Measurements from ENCODE around the gene KIF7.
"Not testable (repeated sequence)": the region's sequence is repeated elsewhere in the genome, so short reads cannot be mapped to it uniquely, and the experiment has no call there.

The KIF7 gene

DNA sequence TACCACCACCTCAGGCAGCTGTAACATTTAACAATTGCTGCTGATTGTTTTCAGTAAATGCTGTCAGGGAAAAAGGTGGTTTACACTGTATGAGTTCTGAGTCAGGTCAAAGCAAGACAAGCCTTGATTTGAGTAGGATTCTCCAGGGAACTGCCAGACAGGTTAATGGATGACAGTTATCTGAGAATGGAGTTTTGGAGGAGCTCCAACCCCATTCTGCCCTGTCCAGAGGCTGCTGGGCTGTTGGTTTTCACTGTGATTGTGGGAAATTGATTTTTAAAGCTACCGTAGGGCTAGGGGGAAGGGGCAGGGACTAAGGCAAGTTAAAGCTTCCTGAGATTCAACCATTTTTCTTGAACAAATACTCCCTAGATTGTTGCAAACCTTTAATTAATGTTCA lies 40.1 kb downstream of the KIF7 start:
- no peak for DNase-seq

DNA sequence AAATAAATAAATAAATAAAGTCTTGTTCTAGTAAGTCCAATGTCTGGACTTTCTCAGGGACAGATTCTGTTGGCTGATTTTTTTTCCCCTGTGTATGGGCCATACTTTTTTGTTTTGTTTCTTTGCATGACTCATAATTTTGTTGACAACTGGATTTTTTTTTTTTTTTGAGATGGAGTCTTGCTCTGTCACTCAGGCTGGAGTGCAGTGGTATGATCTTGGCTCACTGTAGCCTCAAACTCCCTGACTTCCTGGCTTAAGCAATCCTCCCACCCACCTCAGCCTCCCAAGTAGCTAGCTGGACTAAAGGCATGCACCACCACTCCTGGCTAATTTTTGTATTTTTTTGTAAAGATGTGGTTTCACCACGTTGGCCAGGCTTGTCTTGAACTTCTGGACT lies 41.1 kb downstream of the KIF7 start:
- DNase-seq, result no peak

DNA sequence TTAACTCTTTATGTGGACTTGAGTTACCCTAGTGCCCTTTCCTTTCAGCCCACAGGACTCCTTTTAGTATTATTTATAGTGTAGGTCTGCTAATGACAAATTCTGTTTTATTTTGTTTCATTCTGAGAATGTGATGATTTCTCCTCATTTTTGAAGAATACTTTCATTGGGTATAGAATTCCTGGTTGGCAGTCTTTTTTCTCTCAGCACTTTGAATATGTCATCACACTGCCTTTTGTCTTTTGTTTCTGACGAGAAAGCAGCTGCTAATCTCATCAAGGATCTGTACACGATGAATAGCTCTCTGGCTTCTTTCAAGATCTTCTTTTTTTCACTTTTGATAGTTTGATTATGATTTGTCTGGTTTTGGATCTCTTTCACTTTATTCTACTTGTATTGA lies 42.2 kb downstream of the KIF7 start:
- no peak for DNase-seq

DNA sequence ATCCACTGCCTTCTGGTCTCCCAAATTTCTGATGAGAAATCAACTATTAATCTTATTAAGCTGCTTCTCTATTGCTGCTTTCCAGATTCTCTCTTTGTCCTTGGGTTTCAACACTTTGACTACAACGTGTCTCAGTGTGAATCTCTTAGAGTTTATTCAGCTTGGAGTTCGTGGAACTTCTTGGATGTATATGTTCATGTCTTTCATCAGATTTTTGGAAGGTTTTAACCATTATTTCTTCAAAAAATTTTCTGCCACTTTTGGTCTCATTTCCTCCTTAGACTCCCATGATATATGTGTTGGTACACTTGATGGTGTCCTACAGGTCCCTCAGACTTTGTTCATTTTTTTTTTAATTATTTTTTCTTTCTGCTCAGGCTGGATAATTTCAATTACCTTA lies 44.0 kb downstream of the KIF7 start:
- DNase-seq, result no peak

DNA sequence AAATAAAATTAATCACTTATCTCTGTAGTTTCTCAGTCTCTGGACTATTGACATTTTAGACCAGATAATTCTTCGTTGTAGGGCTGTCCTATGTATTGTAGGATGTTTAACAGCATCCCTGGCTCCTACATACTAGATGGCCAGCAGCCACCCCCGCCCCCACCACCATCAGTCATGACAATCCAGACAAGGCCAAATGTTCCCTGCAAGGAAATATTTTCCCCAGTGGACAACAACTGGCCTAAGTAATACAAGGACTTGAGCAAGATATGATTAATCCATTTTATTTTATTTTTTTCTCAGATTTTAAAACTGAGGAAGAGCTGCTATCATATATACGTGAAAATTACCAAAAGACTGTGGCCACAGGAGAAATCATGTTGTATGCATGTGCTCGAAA lies 56.2 kb downstream of the KIF7 start:
- DNase-seq, result no peak

DNA sequence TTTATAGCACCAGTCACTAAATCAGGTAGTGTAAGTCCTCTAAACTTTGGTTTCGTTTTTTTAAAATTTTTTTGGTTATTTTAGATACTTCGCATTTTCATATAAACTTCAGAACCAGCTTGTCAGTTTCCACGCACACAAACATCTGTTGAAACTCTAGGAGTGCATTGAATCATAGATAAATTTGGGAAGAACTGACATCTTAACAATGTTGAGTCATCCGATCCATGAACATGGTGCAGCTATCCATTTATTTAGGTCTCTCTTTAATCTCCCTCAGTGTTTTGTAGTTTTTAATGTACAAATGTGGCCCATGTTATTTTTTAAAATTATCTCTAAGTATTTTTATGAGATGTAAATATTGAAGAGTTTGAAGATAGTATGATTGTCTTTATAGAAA lies 62.2 kb downstream of the KIF7 start:
- DNase-seq, result no peak

DNA sequence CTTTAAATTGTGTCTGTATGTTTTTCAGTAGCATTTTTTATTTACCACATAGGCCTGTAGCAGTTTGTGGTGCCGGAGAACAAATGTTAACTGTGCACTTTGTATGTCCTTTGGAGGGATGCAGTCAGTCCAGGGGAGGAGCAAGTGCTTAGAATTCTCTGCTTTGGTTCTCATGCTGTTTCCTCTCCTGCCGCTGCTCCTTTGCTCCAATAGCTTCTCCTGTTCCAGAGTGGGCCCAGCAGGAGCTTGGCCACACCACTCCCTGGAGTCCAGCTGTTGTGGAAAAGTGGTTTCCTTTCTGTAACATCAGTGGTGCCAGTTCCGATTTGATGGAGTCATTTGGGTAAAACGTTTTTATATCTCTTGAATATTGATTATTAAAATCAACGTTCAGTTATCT lies 63.4 kb downstream of the KIF7 start:
- no peak for DNase-seq

DNA sequence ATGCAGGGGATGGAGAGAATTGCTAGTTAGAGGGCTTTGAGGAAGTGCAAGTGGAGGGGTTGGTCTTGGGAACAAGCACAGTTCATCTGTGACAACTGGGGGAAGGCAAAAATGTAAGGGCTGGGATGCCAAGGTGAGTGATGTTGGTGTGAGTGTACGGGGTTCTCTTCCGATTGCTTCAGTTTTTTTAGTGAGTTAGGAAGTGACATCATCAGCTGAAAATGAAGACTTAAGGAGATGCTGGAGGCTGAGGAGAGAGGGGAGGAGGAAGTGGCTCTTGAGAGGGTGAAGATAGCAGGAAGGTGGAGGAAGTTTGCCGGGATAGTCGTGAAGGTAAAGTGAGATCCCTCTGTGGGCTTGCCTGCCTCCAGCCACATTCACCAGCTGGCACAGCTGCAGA lies 67.3 kb downstream of the KIF7 start:
- no peak for DNase-seq

DNA sequence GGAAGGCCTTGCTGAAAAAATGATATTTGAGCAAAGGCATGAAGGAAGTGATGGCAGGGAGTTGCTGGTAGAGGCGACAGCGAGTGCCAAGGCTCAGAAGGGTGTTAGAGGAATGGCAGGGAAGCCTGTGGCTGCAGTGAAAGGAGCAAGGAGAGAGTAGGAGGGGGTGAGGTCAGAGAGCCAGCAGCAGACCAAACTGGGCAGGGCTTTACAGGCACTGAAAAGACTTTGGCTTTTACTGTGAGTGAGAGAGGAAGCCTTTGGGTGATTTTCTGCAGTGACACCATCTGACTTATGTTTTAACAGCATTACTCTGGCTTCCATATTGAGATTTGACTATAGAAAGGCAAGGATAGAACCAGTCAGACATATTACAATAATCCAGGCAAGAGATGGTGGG lies 68.6 kb downstream of the KIF7 start:
- DNase-seq, result no peak

DNA sequence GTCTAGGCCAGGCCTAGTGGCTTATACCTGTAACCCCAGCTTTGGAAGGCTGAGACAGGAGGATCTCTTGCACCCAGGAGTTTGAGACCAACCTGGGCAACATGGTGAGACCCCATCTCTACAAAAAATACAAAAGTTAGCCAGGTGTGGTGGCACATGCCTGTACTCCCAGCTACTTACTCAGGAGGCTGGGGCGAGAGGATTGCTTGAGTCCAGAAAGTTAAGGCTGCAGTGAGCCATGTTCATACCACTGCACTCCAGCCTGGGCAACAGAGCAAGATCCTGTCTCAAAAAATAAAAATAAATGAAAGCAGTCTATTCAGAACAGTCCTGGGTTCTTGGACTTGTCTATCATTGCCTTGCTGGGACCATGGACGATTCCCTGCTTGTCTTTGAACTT lies 74.5 kb downstream of the KIF7 start:
- DNase-seq, result not testable (repeated sequence)

DNA sequence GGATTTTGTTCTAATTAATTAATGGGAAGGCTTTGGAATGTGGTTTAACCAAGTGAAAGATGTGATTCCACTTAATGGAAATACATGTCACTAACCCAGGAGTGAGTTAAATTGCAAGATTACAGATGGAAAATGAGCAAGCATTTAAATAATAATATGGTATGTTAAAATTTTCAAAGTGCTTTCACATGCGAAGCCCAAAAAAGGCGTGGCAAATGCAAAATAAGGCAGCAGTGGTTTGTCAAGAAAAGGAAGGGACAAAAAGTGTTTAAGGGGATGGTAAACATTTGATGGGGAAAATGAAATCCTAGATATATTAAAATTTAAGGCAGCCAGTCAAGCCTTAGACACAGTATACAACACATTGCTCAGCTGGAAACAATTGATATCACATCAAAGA lies 77.1 kb downstream of the KIF7 start:
- DNase-seq, result no peak

All from GDM1 (cell line).